Measurements from ENCODE around the gene HS3ST4.

The HS3ST4 gene

GRCh38 chr16:26120729-26121128 is 429.0 kb downstream of the HS3ST4 start:
- no peak for DNase-seq

DNA sequence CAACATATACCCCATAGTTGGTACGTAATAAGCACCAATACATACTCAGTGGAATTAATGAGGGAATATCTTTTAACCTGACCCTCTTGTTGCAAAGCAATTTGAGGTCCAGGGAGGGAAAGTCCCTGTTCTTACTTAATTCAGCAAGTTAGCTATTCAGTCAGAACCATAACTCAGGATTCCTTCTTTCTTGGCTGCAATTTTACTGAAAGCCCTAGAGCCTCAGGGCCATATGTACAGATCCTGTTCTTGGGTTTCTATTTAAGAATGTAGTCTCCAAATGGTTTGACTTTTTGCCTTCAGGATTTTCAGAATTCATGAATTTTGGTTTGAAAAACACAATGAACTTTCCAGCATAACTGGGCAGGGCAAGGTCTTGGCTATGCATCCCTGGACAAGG is 436.5 kb downstream of the HS3ST4 start:
- no peak for DNase-seq

GRCh38 chr16:26129997-26130396 is 438.2 kb downstream of the HS3ST4 start:
- DNase-seq: no peak

DNA sequence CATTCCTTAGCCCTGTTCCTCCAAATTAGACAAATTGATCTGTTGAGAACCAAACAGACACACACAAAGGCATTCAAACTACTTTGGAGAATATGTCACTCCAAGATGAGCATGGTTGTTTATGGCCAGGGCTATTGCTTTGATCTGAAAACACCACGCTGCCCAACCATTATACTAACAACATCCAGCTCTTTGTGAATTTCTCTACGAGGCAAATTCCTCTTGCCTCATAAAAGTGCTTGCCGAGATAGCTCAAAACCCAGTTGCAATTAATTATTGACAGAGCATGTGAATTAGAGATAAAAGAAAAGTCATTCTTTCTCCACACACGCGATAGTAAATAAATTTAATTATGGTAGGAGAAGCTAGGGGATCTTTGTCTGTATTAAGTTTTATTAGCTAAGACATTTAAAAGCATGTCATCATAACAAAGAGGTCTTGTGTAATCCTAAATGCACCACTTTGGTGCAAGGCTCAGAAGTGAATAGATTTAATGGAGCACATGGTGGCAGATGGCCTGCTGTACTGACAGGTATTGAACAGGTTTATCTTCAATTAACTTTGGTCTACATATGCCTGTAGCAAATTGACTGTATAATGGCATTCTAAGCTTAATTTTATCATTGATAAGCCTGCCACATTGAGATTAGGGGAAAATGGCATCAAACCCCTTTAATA is 441.8 kb downstream of the HS3ST4 start:
- DNase-seq: no peak

- DNase-seq: no peak
Observed at GRCh38 chr16:26134588-26134987, 442.8 kb downstream of the HS3ST4 start.

DNA sequence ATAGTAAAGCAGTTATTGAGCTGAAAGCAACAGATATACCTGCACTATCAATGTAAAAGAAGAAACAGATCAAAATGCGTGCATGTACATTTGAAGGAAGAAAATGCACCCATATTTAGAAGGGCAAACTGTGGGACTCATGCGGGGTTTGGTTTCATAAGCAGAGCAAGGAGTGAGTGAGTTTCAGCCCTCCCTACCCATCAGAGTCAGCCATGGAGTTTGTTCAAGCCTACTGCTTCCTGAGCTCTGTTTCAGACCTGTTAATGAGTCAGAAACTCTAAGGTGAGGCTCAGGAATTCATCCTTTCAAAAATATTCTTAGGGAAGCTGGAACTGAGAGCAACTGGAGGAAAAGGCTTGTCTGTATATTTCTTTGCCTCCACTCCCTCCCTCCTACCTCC is 446.2 kb downstream of the HS3ST4 start:
- DNase-seq: no peak

GRCh38 chr16:26139091-26139490 is 447.3 kb downstream of the HS3ST4 start:
- DNase-seq: no peak

- DNase-seq: no peak
Observed at GRCh38 chr16:26139884-26140283, 448.1 kb downstream of the HS3ST4 start.

DNA sequence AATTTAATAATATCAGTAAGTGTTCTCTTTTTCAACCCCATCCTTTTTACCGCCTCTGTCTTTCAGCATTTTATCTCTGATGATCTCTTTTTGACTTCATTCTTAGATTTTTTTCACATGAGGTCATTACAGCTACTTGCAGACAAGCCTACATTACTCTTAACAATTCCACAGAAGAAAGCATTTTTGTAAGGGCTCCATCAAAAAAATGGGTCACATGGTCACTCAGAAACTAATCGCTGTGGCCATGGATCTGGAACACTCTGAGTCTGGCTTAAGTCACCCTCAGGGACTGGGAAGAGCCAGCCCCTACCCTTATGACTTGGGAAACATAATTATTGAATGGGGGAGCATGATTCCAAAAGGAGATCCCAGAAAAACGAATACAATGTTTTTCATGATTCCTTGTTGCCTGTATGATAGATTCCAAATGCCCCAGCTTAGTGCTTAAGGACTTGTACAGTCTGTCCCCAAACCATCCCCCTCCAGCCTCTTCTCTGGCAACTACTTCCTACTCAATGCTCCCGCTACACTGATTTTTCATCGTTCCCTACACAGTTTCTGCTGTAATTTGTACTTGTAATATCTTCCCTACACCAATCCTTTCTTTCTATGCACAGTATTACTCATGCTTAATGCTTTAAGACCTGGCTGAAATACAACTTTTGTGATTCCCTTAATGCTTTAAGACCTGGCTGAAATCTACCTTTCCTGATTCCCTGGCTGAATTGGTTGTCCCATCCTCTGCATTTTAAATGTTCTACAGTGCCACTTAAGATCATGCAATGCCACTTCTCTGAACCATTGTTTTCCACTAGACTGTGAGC is 457.8 kb downstream of the HS3ST4 start:
- no peak for DNase-seq

DNA sequence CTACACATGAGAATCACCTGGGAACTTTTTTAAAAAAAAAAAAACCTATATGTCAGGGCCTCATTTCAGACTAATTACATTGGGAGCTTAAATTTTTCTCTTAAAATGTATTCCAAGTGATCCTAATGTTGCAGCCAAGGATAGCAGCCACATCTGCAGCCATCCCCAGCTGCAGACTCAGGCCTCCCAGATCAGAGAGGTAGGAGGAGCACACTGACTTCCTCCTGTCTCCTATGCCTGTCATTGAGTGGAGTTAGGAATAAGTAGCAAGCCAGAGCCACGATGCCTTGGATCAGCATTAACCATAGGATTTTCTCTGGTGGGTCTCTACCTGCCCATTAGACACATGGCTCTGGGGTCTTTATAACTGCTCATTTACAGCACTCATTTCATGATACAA is 463.5 kb downstream of the HS3ST4 start:
- DNase-seq: no peak

GRCh38 chr16:26157319-26157718 is 465.6 kb downstream of the HS3ST4 start:
- no peak for DNase-seq

GRCh38 chr16:26158142-26158759 is 466.5 kb downstream of the HS3ST4 start:
- no peak for DNase-seq

DNA sequence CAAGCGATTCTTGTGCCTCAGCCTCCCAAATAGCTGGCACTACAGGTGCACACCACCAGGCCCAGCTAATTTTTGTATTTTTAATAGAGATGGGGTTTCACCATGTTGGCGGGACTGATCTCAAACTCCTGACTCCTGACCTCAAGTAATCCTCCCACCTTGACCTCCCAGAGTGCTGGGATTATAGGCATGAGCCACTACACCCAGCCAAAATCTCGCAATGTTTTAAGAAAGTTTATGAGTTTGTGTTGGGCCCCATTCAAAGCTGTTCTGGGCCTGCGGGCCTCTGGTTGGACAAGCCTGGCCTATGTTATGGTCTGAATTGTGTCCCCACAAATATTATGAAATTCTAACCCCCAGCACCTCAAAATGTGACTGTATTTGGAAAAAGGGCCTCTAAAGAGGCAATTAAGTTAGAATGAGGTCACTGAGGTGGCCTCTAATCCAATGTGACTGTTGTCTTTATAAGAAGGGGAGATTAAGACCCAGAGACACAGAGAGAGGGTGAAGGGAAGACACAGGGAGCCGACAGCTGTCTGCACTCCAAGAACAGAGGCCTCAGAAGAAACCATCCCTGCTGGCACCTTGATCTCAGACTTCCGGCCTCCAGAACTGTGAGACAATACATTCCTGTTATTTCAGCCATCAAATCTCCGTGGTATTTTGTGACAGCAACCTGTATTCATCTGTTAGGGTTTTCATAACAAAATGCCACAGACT is 469.9 kb downstream of the HS3ST4 start:
- no peak for DNase-seq

- no peak for DNase-seq
Observed at GRCh38 chr16:26169473-26169872, 477.7 kb downstream of the HS3ST4 start.

- DNase-seq: no peak
Observed at GRCh38 chr16:26175944-26176343, 484.2 kb downstream of the HS3ST4 start.

GRCh38 chr16:26177438-26177837 is 485.7 kb downstream of the HS3ST4 start:
- DNase-seq: no peak

- no peak for DNase-seq
Observed at GRCh38 chr16:26178298-26178697, 486.5 kb downstream of the HS3ST4 start.

GRCh38 chr16:26186091-26186615 is 494.4 kb downstream of the HS3ST4 start:
- no peak for DNase-seq

Data from activated effector memory CD4-positive, alpha-beta T cell treated with anti-CD3 and anti-CD28 coated beads, Interleukin-2, amount 50 U/mL, for 16 hours (primary cell).